Nephron (organoid): ENCODE data around the gene EFCAB9.
"Not testable (repeated sequence)": the region's sequence is repeated elsewhere in the genome, so short reads cannot be mapped to it uniquely, and the experiment has no call there.

Source experiments
- H3K27ac Mint-ChIP-seq, 3 experiments: 2 replicates each; pipeline ENCODE4 v1.8.0; 2020; ENCODE audit warnings: mixed read lengths in 3 of 3, mild to moderate bottlenecking in 2 of 3, moderate library complexity in 1 of 3
- H3K27me3 Mint-ChIP-seq: 2 replicates; pipeline ENCODE4 v1.8.0; 2021; ENCODE audit warnings: low read depth, mild to moderate bottlenecking, moderate library complexity, mixed read lengths
- H3K36me3 Mint-ChIP-seq: 2 replicates; pipeline ENCODE4 v1.8.0; 2020; ENCODE audit warnings: low read depth, mixed read lengths
- H3K4me1 Mint-ChIP-seq: 2 replicates; pipeline ENCODE4 v1.8.0; 2020; ENCODE audit warnings: mixed read lengths
- H3K4me3 Mint-ChIP-seq, 3 experiments: 2 replicates each; pipeline ENCODE4 v1.8.0; 2020; ENCODE audit warnings: mild to moderate bottlenecking in 3 of 3, mixed read lengths in 3 of 3, moderate library complexity in 2 of 3
- H3K9me3 Mint-ChIP-seq: 2 replicates; pipeline ENCODE4 v1.8.0; 2020; ENCODE audit warnings: mixed read lengths
- TF ChIP-seq, protein P1 (sequence below), 3 experiments: fragments of 200-600 bp; sonication (generic); IDR thresholded peaks; one replicate each; pipeline ENCODE4 v1.5.0; 2021; ENCODE audit warnings: antibody characterized with exemption in 3 of 3; ENCODE audit not compliant: unreplicated experiment in 3 of 3

The EFCAB9 gene

DNA sequence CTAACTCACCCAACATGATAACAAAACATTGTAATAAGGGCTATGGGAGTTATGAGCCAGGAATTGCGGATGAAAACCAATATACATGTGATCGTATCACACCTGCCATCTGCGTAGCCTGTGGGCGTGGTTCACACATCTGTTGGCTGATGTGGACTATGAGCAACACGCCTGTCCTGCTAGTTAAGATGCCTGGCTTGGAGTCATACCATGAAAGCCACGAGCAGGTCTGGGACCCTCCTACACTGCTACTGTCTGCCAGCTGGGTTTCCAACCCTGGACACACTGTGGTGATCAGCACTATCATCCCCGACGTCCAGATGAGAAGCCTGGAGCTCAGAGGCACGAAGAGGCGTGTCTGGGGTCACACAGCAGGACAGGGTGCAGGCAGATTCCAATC, 46.1 kb upstream of the EFCAB9 start:
- Mint-ChIP-seq H3K9me3 (no peaks in the 10 kb centered on the region), H3K4me3 (no peak overlapping the region), H3K27me3 (no peaks in the 10 kb centered on the region), H3K4me1 (peaks cover 20% of the 10 kb centered on the region), H3K27ac (no peak overlapping the region), H3K36me3 (peaks cover 5% of the 10 kb centered on the region)
- TF ChIP-seq, protein P1, sequence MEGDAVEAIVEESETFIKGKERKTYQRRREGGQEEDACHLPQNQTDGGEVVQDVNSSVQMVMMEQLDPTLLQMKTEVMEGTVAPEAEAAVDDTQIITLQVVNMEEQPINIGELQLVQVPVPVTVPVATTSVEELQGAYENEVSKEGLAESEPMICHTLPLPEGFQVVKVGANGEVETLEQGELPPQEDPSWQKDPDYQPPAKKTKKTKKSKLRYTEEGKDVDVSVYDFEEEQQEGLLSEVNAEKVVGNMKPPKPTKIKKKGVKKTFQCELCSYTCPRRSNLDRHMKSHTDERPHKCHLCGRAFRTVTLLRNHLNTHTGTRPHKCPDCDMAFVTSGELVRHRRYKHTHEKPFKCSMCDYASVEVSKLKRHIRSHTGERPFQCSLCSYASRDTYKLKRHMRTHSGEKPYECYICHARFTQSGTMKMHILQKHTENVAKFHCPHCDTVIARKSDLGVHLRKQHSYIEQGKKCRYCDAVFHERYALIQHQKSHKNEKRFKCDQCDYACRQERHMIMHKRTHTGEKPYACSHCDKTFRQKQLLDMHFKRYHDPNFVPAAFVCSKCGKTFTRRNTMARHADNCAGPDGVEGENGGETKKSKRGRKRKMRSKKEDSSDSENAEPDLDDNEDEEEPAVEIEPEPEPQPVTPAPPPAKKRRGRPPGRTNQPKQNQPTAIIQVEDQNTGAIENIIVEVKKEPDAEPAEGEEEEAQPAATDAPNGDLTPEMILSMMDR (IDR thresholded peaks at IDR 0.05; ENCODE audit: unreplicated experiment in 3 of 3) = no peak

DNA sequence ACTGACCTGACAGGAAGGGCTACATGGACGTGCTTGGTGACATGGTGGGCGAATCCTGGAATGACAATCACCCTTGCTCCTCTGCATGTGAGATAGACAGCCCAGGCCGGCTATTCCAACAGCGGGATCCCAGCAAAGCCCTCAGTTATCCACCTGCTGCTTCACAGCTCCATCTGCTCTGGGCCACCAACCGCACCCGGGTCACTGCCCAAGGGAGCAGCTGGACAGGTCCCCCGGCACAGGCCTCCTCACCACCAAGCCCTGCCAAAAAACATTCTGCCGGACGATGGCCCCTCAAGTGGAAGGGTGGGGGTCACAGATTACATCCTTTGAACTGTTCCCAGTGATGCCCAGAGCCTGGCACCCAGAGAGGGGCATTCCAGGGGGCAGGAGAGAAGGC, 45.6 kb upstream of the EFCAB9 start:
- no peaks in the 10 kb centered on the region for H3K9me3 Mint-ChIP-seq
- no peak overlapping the region for H3K27ac Mint-ChIP-seq
- H3K27me3 Mint-ChIP-seq = no peaks in the 10 kb centered on the region
- TF ChIP-seq, protein P1 (IDR thresholded peaks at IDR 0.05; ENCODE audit: unreplicated experiment in 3 of 3) = no peak
- no peak overlapping the region for H3K4me3 Mint-ChIP-seq
- H3K4me1 Mint-ChIP-seq = peaks cover 19% of the 10 kb centered on the region
- peaks cover 5% of the 10 kb centered on the region for H3K36me3 Mint-ChIP-seq

DNA sequence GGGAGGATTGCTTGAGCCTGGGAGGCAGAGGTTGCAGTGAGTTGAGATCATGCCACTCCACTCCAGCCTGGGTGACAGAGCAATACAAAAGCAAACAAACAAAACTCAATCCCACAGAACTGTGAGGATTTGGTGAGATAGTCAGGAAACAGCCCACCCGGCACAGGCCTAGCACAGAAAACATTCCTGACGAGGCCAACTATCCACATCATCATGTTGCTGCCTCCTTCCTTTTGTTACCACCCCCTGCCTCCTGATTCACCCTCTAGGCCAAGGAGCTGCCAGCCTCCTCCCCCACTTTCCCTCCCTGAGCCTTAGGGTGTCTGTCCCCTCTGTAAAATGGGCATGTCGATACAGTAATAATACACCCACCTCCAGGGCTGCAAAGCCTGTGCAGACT, 44.9 kb upstream of the EFCAB9 start:
- H3K4me3 Mint-ChIP-seq = no peak overlapping the region
- no peak overlapping the region for H3K27ac Mint-ChIP-seq
- no peaks in the 10 kb centered on the region for H3K9me3 Mint-ChIP-seq
- no peaks in the 10 kb centered on the region for H3K27me3 Mint-ChIP-seq
- peaks cover 5% of the 10 kb centered on the region for H3K36me3 Mint-ChIP-seq
- H3K4me1 Mint-ChIP-seq = peaks cover 14% of the 10 kb centered on the region
- TF ChIP-seq, protein P1 (IDR thresholded peaks at IDR 0.05; ENCODE audit: unreplicated experiment in 3 of 3) = no peak

DNA sequence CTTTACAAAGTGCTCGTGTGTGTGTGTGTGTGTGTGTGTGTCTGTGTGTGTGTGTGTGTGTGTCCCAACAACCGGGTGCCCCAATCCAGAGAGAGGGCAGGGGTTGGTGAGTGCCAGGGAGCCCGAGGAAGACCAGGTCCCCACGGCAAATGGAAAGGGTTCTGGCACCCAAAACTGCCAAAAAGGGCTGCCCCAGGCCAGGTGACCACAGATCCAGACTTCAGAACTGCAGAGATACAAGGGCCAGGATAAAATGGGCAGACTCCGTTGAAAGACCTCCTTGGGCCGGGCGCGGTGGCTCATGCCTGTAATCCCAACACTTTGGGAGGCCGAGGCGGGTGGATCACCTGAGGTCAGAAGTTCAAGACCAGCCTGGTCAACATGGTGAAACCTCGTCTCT, 44.5 kb upstream of the EFCAB9 start:
- not testable (repeated sequence) for H3K9me3 Mint-ChIP-seq, H3K27me3 Mint-ChIP-seq, H3K36me3 Mint-ChIP-seq, H3K4me3 Mint-ChIP-seq, H3K27ac Mint-ChIP-seq, H3K4me1 Mint-ChIP-seq

DNA sequence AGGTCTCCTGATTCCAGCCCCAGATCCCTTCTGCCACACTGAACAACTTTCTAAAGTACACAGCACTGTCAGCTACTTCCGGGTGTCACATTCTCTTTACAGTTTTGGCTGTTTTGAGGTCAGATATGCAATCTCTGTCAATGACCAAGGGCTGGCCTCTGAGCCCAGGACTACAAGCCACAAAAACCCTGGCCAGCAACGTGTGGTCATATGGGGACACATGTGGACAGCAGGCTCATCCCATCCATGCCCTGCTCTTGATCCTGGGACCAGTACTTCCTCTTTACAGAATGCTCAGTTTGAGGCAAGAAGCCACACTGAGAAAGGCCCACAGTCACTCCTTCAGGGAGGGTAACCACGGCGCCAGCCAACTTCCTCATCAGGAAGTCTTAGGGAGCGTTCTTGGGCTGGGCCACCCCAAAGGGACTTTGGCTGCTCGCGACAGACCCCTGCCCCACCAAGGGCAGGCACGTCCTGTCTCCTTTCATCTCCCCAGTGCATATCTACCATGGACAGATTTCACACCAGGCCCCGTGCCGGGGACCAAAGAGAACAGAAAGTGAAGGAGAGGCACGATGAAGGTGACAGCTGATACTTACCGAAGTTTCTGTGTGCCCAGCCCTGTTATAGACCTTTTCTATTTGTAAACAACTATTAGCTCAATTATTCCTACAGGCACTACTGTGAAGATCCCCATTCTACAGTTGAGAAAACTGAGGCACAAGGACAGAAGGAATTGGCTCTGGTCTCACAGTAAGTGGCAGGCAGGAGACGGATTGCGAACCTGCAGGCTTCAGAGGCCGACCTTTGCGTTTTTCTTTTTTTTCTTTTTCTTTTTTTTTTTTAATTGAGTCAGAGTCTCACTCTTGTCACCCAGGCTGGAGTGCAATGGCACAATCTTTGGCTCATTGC, 43.2 kb upstream of the EFCAB9 start:
- H3K4me3 Mint-ChIP-seq = no peak overlapping the region
- H3K9me3 Mint-ChIP-seq = no peaks in the 10 kb centered on the region
- H3K27ac Mint-ChIP-seq = no peak overlapping the region
- TF ChIP-seq, protein P1 (IDR thresholded peaks at IDR 0.05; ENCODE audit: unreplicated experiment in 3 of 3) = no peak
- H3K36me3 Mint-ChIP-seq = peaks cover 11% of the 10 kb centered on the region
- H3K27me3 Mint-ChIP-seq = no peaks in the 10 kb centered on the region
- peaks cover 3% of the 10 kb centered on the region for H3K4me1 Mint-ChIP-seq

DNA sequence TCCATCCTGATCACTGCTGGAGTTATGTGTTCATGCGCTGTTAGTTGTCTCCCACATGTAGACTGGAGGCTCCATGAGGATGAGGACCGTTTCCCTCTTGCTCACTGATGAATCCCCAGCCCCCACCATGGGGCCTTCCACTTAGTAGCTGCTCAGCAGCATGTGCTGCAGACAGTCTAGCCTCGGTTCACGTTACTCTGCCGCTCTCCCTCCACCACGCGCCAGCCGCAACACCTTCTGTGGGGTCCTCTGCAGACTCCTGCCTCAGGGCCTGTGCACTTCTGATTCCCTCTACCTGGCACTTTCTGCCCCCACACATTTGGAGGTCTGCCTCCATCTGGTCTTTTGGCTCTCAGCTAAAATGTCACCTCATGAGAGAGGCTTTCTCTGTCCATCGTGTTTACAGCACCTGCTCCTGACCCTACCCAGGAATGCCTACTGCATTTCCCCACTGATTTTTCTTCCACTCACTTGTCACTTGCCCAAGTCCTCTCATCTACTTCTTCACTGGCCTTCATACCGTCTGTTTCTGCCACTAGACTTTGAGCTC, 42.2 kb upstream of the EFCAB9 start:
- H3K9me3 Mint-ChIP-seq = no peaks in the 10 kb centered on the region
- no peaks in the 10 kb centered on the region for H3K27me3 Mint-ChIP-seq
- H3K4me3 Mint-ChIP-seq = no peak overlapping the region

More for the DNA sequence above, 42.2 kb upstream of the EFCAB9 start:
- Mint-ChIP-seq H3K4me1 (peaks cover 2% of the 10 kb centered on the region), H3K36me3 (peaks cover 13% of the 10 kb centered on the region), H3K27ac (no peak overlapping the region)
- TF ChIP-seq, protein P1 (IDR thresholded peaks at IDR 0.05; ENCODE audit: unreplicated experiment in 3 of 3) = no peak
